Epidermal melanocyte (primary cell): Measurements from ENCODE around the gene CARF.

Experiments used
- DNase-seq: peaks from one replicate; pipeline ENCODE4 v3.0.0; 2011; ENCODE audit warnings: low spot score; ENCODE audit not compliant: insufficient read length

The CARF gene

DNA sequence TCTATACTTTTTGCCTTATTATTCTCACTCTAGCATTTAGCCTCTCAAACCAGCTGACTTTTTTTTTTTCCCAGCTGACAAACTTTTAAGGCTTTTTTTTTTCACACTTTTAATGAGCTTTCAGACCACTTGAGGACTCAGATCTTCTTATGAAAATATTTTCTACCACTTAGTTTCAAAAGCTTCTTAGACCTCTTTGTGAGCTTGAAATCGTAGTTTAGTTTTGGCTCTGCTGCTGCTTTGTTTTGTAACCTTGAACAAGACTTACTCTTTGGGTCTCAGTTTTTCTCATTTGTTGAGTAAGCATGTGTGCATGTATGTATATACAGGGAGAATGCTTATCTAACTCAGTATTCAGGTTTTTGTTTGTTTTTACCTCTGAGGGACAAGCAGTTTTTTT is 106.1 kb downstream of the CARF start:
- DNase-seq, result no peak

GRCh38 chr2:203019142-203019541 is 107.1 kb downstream of the CARF start:
- DNase-seq, result no peak

DNA sequence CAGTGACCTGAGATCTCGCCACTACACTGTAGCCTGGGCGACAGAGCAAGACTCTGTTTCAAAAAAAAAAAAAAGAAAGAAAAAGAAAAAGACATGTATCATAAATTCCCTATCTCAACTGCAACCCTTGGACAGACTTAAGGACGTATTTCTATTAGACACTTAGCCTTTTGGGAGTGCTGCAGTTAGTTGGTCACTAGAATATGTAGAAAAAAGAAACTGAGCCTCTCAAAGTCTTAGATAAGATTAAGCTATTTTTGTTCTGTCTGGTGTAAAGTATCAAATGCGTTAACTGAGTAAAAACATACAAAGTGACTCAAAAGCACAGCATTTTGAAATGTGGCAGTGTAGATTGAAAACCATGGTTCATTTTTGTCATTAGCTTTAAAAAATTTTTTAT is 109.9 kb downstream of the CARF start:
- no peak for DNase-seq

GRCh38 chr2:203022751-203023150 is 110.7 kb downstream of the CARF start:
- no peak for DNase-seq

- no peak for DNase-seq
These were observed 113.5 kb downstream of the CARF start for GRCh38 chr2:203025592-203025991.

GRCh38 chr2:203030545-203030944 is 118.5 kb downstream of the CARF start:
- DNase-seq, result no peak

DNA sequence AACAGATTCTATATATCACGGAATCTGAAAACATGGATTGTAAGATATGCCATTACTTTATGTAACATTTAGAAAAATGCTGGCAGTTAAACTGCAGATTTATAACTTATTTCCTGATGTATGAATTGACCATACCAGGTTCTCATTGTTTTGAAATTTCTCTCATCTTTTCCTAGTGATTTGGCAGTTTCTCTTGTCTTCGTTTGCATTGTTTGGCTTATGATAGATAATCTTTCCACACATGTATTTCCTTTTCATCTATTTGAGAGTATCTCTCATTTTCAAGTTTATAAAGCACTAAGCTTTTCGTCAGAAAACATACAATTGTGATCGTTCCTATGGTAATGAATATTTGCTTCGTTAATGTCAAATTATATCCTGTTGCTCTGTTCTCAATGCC is 118.9 kb downstream of the CARF start:
- DNase-seq, result no peak

GRCh38 chr2:203033395-203033794 is 121.3 kb downstream of the CARF start:
- no peak for DNase-seq

- DNase-seq, result no peak
These were observed 123.9 kb downstream of the CARF start for GRCh38 chr2:203035879-203036470.
